Panc1 (cell line): ENCODE data around the gene ADAD1. TPM values are rescaled to one million over a fixed set of nuclear protein-coding genes. Genes with fewer than 3 reads are reported as not detected.

Source experiments
- ATAC-seq: fragments of 200-7000 bp; cut with Tn5 transposase; 2 replicates; pipeline ENCODE4 v1.9.1; 2020; ENCODE audit warnings: mild to moderate bottlenecking, moderate library complexity
- BruUV-seq: library from RNA; stranded (reverse); fragments of 400-500 nt; replicated peaks from 2 replicates; lab custom pipeline; 2021; lab: Mats Ljungman, UMichigan
- CTCF ChIA-PET: fragments of 300-600 bp; sonication (Branson Sonifier 250); formaldehyde crosslinking; loops from one replicate; lab custom pipeline; 2022; ENCODE audit warnings: antibody characterized with exemption; lab: Charles Lee
- POLR2A ChIA-PET: fragments of 300-600 bp; sonication (Branson Sonifier 250); formaldehyde crosslinking; loops from one replicate; lab custom pipeline; 2022; ENCODE audit warnings: antibody characterized with exemption; lab: Charles Lee
- DNase-seq: peaks from one replicate; pipeline ENCODE4 v3.0.0-alpha.2; 2010; ENCODE audit warnings: low read depth, low spot score
- H3K27ac ChIP-seq: 2 replicates; pipeline ENCODE4 v1.5.1; 2011; ENCODE audit warnings: mild to moderate bottlenecking, low read length, inconsistent platforms
- H3K27me3 ChIP-seq: fragments of 200-500 bp; sonication (Bioruptor generic); 2 replicates; pipeline ENCODE4 v1.6.0; 2014; ENCODE audit warnings: low read length, inconsistent platforms; ENCODE audit not compliant: control insufficient read depth, insufficient read depth
- H3K36me3 ChIP-seq: fragments of 200-500 bp; sonication (Bioruptor generic); 2 replicates; pipeline ENCODE4 v1.5.1; 2014; ENCODE audit warnings: inconsistent platforms, mild to moderate bottlenecking, low read length, moderate library complexity; ENCODE audit not compliant: control insufficient read depth, insufficient read depth
- H3K4me1 ChIP-seq: 2 replicates; pipeline ENCODE4 v1.5.1; 2011; ENCODE audit warnings: inconsistent platforms, mild to moderate bottlenecking, low read length, moderate library complexity; ENCODE audit not compliant: control insufficient read depth, insufficient read depth
- H3K4me3 ChIP-seq, 2 experiments: 2 replicates each; pipeline ENCODE4 v1.5.1; 2011 to 2012; ENCODE audit warnings: low read depth in 2 of 2, low read length in 2 of 2, mild to moderate bottlenecking in 2 of 2, inconsistent platforms in 1 of 2, moderate library complexity in 1 of 2
- H3K9me3 ChIP-seq: fragments of 200-500 bp; sonication (Bioruptor generic); 2 replicates; pipeline ENCODE4 v1.5.1; 2014; ENCODE audit warnings: low read depth, mild to moderate bottlenecking, inconsistent platforms, low read length, moderate library complexity; ENCODE audit not compliant: control insufficient read depth, insufficient read depth
- CTCF ChIP-seq: fragments of 450-650 bp; IDR thresholded peaks from 2 replicates; pipeline ENCODE4 v1.5.1; 2017; ENCODE audit warnings: mild to moderate bottlenecking
- POLR2AphosphoS5 ChIP-seq: IDR thresholded peaks from 2 replicates; pipeline ENCODE4 v1.6.1; 2012; ENCODE audit warnings: mild to moderate bottlenecking, low read depth, low read length, moderate library complexity
- REST ChIP-seq, 2 experiments: IDR thresholded peaks; 2 replicates each; pipeline ENCODE4 v1.6.1; 2011 to 2012; ENCODE audit warnings: low read depth in 2 of 2, control low read depth in 1 of 2, low read length in 1 of 2, mild to moderate bottlenecking in 1 of 2, moderate library complexity in 1 of 2; ENCODE audit not compliant: insufficient read depth in 1 of 2
- SIN3A ChIP-seq: IDR thresholded peaks from 2 replicates; pipeline ENCODE4 v1.6.1; 2012; ENCODE audit warnings: low read depth, mild to moderate bottlenecking, low read length, moderate library complexity, borderline replicate concordance; ENCODE audit not compliant: insufficient read depth
- TCF7L2 ChIP-seq: IDR thresholded peaks from 2 replicates; pipeline ENCODE4 v1.6.1; 2011; ENCODE audit warnings: mild to moderate bottlenecking, low read depth, low read length, inconsistent platforms
- in situ Hi-C: cut with HindIII; loops from 2 replicates; pipeline ENCODE4 v1.10.0; 2016; ENCODE audit warnings: low sequenced_read_pairs, low pct_unique_long_range_greater_than_20kb
- intact Hi-C: fragments of 100-400 bp; cut with micrococcal nuclease; formaldehyde crosslinking; loops from one replicate; pipeline ENCODE4 v1.10.0; 2022; ENCODE audit not compliant: unreplicated experiment
- total RNA-seq: library from RNA; stranded (reverse); gene quantifications from one replicate; pipeline ENCODE4 v1.2.1, GENCODE V29; 2021; ENCODE audit not compliant: unreplicated experiment

The ADAD1 gene
- total RNA-seq, 1 experiment from 2014 or later, result not detected

- Histone ChIP-seq H3K9me3 (no peaks in the 10 kb centered on the region), H3K4me3 (no peak overlapping the region), H3K4me1 (no peaks in the 10 kb centered on the region), H3K36me3 (no peaks in the 10 kb centered on the region), H3K27me3 (no peaks in the 10 kb centered on the region), H3K27ac (no peak overlapping the region)
- intact Hi-C loops, result no loop called here
- CTCF ChIA-PET, result no interaction called here
- in situ Hi-C loops, result no loop called here
- POLR2A ChIA-PET, result interaction anchor here (0.6 kb wide), 1 partner anchor 57 kb away, joined by 7 read pairs; no protein-coding TSS in a partner anchor
- ATAC-seq (no peak), DNase-seq (no peak)
- no TSS peak for BruUV-seq
- TF ChIP-seq SIN3A (no peak), CTCF (no peak), REST (IDR thresholded peaks at IDR 0.05; ENCODE audit: insufficient read depth in 1 of 2, low read depth in 2 of 2, low read length in 1 of 2) (no peak), TCF7L2 (no peak), POLR2AphosphoS5 (no peak)
Measured at GRCh38 chr4:122453384-122453995, 74.7 kb downstream of the ADAD1 start.

GRCh38 chr4:122456231-122457116 is 77.7 kb downstream of the ADAD1 start, which contains the start of gene IL2:
Gene IL2 (minus strand): TSS chr4:122456725. CDS start chr4:122456440, 285 bp downstream.
- in situ Hi-C loops (no loop called here), intact Hi-C loops (no loop called here)
- no peak within 1 kb of the TSS for H3K27ac ChIP-seq
- ChIA-PET POLR2A (interaction anchor here (0.6 kb wide), 1 partner anchor 125 kb away, joined by 3 read pairs; no protein-coding TSS in a partner anchor), CTCF (no interaction called here)
- no peaks in the 10 kb centered on the region for H3K4me1 ChIP-seq
- BruUV-seq, result no TSS peak
- H3K9me3 ChIP-seq, result no peaks in the 10 kb centered on the region
- no peak for DNase-seq
- H3K36me3 ChIP-seq, result no peaks in the 10 kb centered on the region
- TF ChIP-seq SIN3A (no peak), REST (IDR thresholded peaks at IDR 0.05; ENCODE audit: insufficient read depth in 1 of 2, low read depth in 2 of 2, low read length in 1 of 2) (no peak), POLR2AphosphoS5 (no peak), CTCF (no peak), TCF7L2 (no peak)
- H3K27me3 ChIP-seq, result no peaks in the 10 kb centered on the region
- no peak within 1 kb of the TSS for H3K4me3 ChIP-seq
- ATAC-seq, result no peak
